Kidney (tissue), 14 donors: ENCODE measurements around the gene CAMSAP2. TPM values are rescaled to one million over a fixed set of nuclear protein-coding genes. Genes with fewer than 3 reads are reported as not detected.

Experiments used
- DNase-seq, 5 donors: peaks; one replicate each; pipeline ENCODE4 v3.0.0-alpha.2; 2013 to 2020
- FAIRE-seq: peaks from 2 replicates; lab custom pipeline; 2012; peaks lifted over from hg19 to GRCh38; lab: Jason Lieb, UNC
- H3K27ac ChIP-seq, 2 donors: one replicate each; pipeline ENCODE4 v1.7.0; 2013; ENCODE audit warnings: low read depth in 2 of 2, low read length in 2 of 2, inconsistent platforms in 1 of 2
- H3K27me3 ChIP-seq: one replicate; pipeline ENCODE4 v1.7.1; 2013; ENCODE audit warnings: low read length, inconsistent platforms; ENCODE audit not compliant: control insufficient read depth, insufficient read depth
- H3K36me3 ChIP-seq, 3 donors: one replicate each; pipeline versions ENCODE4 v1.7.0 to v1.7.1; 2013; ENCODE audit warnings: low read length in 3 of 3, control low read depth in 1 of 3, inconsistent platforms in 1 of 3; ENCODE audit not compliant: insufficient read depth in 3 of 3, control insufficient read depth in 2 of 3
- H3K4me1 ChIP-seq, 3 donors: one replicate each; pipeline versions ENCODE4 v1.7.0 to v1.7.1; 2013; ENCODE audit warnings: low read length in 3 of 3, inconsistent platforms in 1 of 3, low read depth in 1 of 3; ENCODE audit not compliant: control insufficient read depth in 2 of 3, insufficient read depth in 2 of 3
- H3K4me3 ChIP-seq, 3 donors: one replicate each; pipeline versions ENCODE4 v1.7.0 to v1.8.1; 2013; ENCODE audit warnings: low read length in 3 of 3, control low read depth in 1 of 3, inconsistent platforms in 1 of 3
- H3K9ac ChIP-seq, 3 donors: one replicate each; pipeline versions ENCODE4 v1.7.0 to v1.7.1; 2013; ENCODE audit warnings: low read length in 3 of 3, control low read depth in 1 of 3, inconsistent platforms in 1 of 3
- H3K9me3 ChIP-seq, 3 donors: one replicate each; pipeline versions ENCODE4 v1.7.0 to v1.7.1; 2013; ENCODE audit warnings: low read length in 3 of 3, control low read depth in 1 of 3, inconsistent platforms in 1 of 3; ENCODE audit not compliant: control insufficient read depth in 2 of 3, insufficient read depth in 1 of 3
- intact Hi-C: fragments of 100-400 bp; cut with DNase I; formaldehyde crosslinking; loops from one replicate; pipeline ENCODE4 v1.11.1; 2022
- polyA plus RNA-seq: library from polyadenylated mRNA; stranded (reverse); fragments of 350-450 nt; fragmentation: Illumina TruSeq; extraction: RNeasy Lipid Tissue Mini Kit (QIAGEN cat#74804); gene quantifications from one replicate; pipeline ENCODE4 v1.2.3, GENCODE V29; 2014; ENCODE audit warnings: low read depth, low replicate concordance; ENCODE audit not compliant: insufficient read depth
- total RNA-seq: library from RNA; stranded (reverse); fragmentation: NEBNext Ultra II Directional; extraction: Animal tissue kit (Norgen Biotek cat#: 25700); gene quantifications from one replicate; pipeline ENCODE4 v1.2.1, GENCODE V29; 2021
- TF ChIP-seq, protein P1 (sequence below): IDR thresholded peaks from 3 replicates; pipeline ENCODE4 v1.5.1; 2012; ENCODE audit warnings: mild to moderate bottlenecking, moderate library complexity, borderline replicate concordance; ENCODE audit not compliant: insufficient read depth; ENCODE audit errors: extremely low read depth
- donor health status: control.
- donor health status: control.
- donor health status: control.
- donor health status: control.
- donor health status: control.
- donor health status: DM: yes; HTN: yes; CAD: no.
- donor health status: Normal renal cell carcinoma (clear cell type).

The CAMSAP2 gene
- total and polyA plus RNA-seq, 2 donors from 2014 or later: 7.5 to 30.3 TPM

DNA sequence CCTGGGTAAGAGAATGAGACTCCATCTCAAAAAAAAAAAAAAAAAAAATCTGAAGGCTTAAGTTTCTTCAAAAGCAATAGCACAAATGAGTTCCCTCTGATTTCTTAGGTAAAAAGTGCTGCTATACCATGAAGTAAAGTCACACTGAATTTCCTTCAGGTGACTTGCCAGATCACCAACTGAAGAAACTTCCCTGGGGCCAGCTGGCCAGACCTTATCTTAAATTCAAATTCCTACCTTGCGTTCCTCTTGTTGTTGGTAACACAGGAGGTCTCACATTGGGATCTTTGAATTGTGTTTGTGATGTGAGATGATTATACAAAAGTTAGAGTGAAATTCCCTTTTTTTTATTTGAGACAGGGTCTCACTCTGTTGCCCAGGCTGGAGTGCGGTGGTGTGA is 167.8 kb downstream of the CAMSAP2 start:
- intact Hi-C loops: no loop called here
- no peaks in the 10 kb centered on the region for H3K27me3 ChIP-seq
- no peak overlapping the region for H3K4me3 ChIP-seq
- no peaks in the 10 kb centered on the region for H3K9me3 ChIP-seq
- H3K27ac ChIP-seq: no peak overlapping the region
- no peak for DNase-seq
- H3K4me1 ChIP-seq: peaks cover 0 to 8% (median 0%) of the 10 kb centered on the region in 3 donors
- FAIRE-seq: no peak
- H3K9ac ChIP-seq: no peak overlapping the region
- TF ChIP-seq, protein P1, sequence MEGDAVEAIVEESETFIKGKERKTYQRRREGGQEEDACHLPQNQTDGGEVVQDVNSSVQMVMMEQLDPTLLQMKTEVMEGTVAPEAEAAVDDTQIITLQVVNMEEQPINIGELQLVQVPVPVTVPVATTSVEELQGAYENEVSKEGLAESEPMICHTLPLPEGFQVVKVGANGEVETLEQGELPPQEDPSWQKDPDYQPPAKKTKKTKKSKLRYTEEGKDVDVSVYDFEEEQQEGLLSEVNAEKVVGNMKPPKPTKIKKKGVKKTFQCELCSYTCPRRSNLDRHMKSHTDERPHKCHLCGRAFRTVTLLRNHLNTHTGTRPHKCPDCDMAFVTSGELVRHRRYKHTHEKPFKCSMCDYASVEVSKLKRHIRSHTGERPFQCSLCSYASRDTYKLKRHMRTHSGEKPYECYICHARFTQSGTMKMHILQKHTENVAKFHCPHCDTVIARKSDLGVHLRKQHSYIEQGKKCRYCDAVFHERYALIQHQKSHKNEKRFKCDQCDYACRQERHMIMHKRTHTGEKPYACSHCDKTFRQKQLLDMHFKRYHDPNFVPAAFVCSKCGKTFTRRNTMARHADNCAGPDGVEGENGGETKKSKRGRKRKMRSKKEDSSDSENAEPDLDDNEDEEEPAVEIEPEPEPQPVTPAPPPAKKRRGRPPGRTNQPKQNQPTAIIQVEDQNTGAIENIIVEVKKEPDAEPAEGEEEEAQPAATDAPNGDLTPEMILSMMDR: no peak
- H3K36me3 ChIP-seq: peaks cover 0 to 35% (median 0%) of the 10 kb centered on the region in 3 donors

DNA sequence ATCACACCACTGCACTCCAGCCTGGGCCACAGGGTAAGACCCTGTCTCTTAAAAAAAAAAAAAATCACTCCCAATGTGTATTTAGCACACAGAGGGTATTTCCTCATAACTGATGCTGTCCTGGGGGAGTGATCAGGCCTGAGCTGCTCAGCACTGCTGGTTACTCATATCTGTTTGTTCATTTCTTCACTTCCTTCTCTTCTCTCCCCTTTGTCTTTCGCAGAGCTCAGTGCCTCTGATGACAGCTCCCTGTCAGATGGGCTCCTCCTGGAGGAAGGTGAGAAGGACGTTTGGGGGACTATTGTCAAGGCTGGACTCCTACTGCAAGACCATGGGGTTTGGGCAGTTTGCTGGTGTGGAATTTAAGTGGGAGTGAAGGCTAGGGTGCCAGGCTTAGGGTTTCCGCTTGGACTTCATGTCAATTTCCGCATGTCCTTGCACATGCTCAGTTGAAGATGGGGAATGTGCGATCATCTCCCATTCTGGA is 169.0 kb downstream of the CAMSAP2 start:
- intact Hi-C loops: no loop called here
- Histone ChIP-seq H3K36me3 (peaks cover 0 to 28% (median 5%) of the 10 kb centered on the region in 3 donors), H3K27ac (no peak overlapping the region), H3K9ac (no peak overlapping the region), H3K9me3 (no peaks in the 10 kb centered on the region), H3K4me3 (no peak overlapping the region), H3K4me1 (peaks cover 0 to 8% (median 0%) of the 10 kb centered on the region in 3 donors), H3K27me3 (no peaks in the 10 kb centered on the region)
- DNase-seq (no peak), FAIRE-seq (no peak)
- TF ChIP-seq, protein P1: no peak

DNA sequence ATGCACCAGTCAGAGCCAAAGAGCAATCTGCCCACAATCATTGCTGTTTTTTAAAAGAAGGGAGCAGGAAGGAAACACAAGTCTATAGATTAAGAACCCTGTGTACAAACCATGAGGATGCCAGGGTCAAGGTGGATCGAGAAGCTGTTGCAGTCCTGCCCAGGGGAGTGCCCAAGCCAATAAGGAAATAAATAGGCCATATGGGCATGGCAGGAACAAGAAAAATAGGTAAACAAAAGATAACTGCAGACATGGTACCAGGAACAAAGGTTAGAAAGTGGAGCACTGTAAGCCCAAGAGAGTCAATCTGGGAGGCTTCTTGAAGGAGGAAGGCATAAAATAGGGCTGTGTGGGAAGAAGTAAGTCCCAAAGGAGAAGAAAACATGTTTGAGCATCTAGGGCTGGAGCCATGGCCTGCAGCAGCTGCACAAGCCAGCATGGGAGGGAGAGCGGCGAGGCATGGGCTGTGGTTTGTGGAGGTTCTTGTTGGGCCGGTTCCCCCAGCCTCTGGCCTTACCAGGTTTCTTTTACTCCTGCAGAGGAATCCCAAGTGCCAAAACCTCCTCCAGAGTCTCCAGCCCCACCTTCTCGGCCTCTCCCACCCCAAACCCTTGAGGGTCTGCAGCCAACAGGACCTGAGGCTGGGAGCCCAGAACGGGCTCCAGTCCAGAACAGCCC is 169.6 kb downstream of the CAMSAP2 start:
- H3K27me3 ChIP-seq: no peaks in the 10 kb centered on the region
- H3K27ac ChIP-seq: no peak overlapping the region
- FAIRE-seq (no peak), DNase-seq (no peak)
- no peaks in the 10 kb centered on the region for H3K9me3 ChIP-seq
- intact Hi-C loops: no loop called here
- no peak overlapping the region for H3K4me3 ChIP-seq
- H3K9ac ChIP-seq: no peak overlapping the region
- TF ChIP-seq, protein P1: no peak
- peaks cover 0 to 32% (median 8%) of the 10 kb centered on the region in 3 donors for H3K36me3 ChIP-seq
- peaks cover 0 to 8% (median 0%) of the 10 kb centered on the region in 3 donors for H3K4me1 ChIP-seq
